GM15510 (cell line): ENCODE results near the gene HMGXB3.

Experiments
- POLR2A ChIP-seq: IDR thresholded peaks from 3 replicates; pipeline ENCODE4 v1.6.1; 2011; ENCODE audit warnings: borderline replicate concordance; ENCODE audit not compliant: insufficient read length; ENCODE audit errors: extremely low read depth

The HMGXB3 gene

GRCh38 chr5:150073677-150074076, 73.1 kb downstream of the HMGXB3 start:
- TF ChIP-seq POLR2A, result no peak

GRCh38 chr5:150075233-150075632, 74.7 kb downstream of the HMGXB3 start:
- no peak for TF ChIP-seq POLR2A

- TF ChIP-seq POLR2A, result no peak
These were observed 75.3 kb downstream of the HMGXB3 start for GRCh38 chr5:150075806-150076205.

- TF ChIP-seq POLR2A, result no peak
These were observed 76.5 kb downstream of the HMGXB3 start for GRCh38 chr5:150077060-150077459.

- no peak for TF ChIP-seq POLR2A
These were observed 77.7 kb downstream of the HMGXB3 start for GRCh38 chr5:150077996-150078801.

- no peak for TF ChIP-seq POLR2A
These were observed 78.5 kb downstream of the HMGXB3 start for GRCh38 chr5:150078802-150079689.

- TF ChIP-seq POLR2A, result no peak
These were observed 79.4 kb downstream of the HMGXB3 start for GRCh38 chr5:150079909-150080461.

GRCh38 chr5:150080696-150081435, 80.3 kb downstream of the HMGXB3 start:
- TF ChIP-seq POLR2A, result no peak

- TF ChIP-seq POLR2A, result no peak
These were observed 81.2 kb downstream of the HMGXB3 start for GRCh38 chr5:150081541-150082283.

GRCh38 chr5:150082374-150082773, 81.8 kb downstream of the HMGXB3 start:
- no peak for TF ChIP-seq POLR2A

GRCh38 chr5:150082889-150083288, 82.3 kb downstream of the HMGXB3 start:
- no peak for TF ChIP-seq POLR2A

- no peak for TF ChIP-seq POLR2A
These were observed 84.8 kb downstream of the HMGXB3 start for GRCh38 chr5:150085191-150085912.

- no peak for TF ChIP-seq POLR2A
These were observed 85.6 kb downstream of the HMGXB3 start, which contains the start of gene CSF1R for GRCh38 chr5:150085950-150086715. Gene CSF1R, minus strand, starts transcription at chr5:150086554. Its CDS starts 127 bp downstream, at chr5:150086427.

GRCh38 chr5:150092159-150092787, 91.7 kb downstream of the HMGXB3 start:
- no peak for TF ChIP-seq POLR2A
